Measurements from ENCODE around the gene ROBO1. TPM values are rescaled to one million over a fixed set of nuclear protein-coding genes. Genes with fewer than 3 reads are reported as not detected.

Gene ROBO1
- total RNA-seq, 1 donor: 69.8 TPM

DNA sequence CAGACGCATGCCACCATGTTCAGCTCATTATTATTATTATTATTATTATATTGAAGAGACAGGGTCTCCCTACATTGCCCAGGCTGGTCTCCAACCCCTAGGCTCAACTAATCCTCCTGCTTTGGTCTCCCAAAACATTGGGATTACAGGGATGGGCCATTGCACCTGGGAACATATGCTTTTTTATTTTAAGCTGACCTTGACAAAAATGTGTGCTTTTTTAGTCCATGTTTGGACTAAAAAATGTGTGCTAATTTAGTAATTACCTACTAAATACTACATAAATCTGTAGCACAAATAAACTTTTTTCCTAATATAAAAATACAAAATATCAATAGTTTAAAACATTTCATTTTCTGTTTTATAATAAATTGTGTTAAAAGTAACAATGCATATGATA is 693.2 kb downstream of the ROBO1 start:
- no peaks in the 10 kb centered on the region for H4K20me1 ChIP-seq (ENCODE audit: insufficient read depth, low read length)
- TF ChIP-seq, protein P1, sequence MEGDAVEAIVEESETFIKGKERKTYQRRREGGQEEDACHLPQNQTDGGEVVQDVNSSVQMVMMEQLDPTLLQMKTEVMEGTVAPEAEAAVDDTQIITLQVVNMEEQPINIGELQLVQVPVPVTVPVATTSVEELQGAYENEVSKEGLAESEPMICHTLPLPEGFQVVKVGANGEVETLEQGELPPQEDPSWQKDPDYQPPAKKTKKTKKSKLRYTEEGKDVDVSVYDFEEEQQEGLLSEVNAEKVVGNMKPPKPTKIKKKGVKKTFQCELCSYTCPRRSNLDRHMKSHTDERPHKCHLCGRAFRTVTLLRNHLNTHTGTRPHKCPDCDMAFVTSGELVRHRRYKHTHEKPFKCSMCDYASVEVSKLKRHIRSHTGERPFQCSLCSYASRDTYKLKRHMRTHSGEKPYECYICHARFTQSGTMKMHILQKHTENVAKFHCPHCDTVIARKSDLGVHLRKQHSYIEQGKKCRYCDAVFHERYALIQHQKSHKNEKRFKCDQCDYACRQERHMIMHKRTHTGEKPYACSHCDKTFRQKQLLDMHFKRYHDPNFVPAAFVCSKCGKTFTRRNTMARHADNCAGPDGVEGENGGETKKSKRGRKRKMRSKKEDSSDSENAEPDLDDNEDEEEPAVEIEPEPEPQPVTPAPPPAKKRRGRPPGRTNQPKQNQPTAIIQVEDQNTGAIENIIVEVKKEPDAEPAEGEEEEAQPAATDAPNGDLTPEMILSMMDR (IDR thresholded peaks at IDR 0.05; ENCODE audit: extremely low read depth, low read depth, low read length): no peak
- no peaks in the 10 kb centered on the region for H3K4me1 ChIP-seq (ENCODE audit: insufficient read depth, low read length)
- DNase-seq (ENCODE audit: insufficient read length, low spot score, missing footprints): no peak
- no peaks in the 10 kb centered on the region for H3K79me2 ChIP-seq (ENCODE audit: insufficient read depth, low read length)
- no peak overlapping the region for H3K4me2 ChIP-seq (ENCODE audit: insufficient read depth, low read length)
- H2AFZ ChIP-seq (ENCODE audit: low read length): no peak overlapping the region
- H3K27ac ChIP-seq (ENCODE audit: low read depth, low read length): no peak overlapping the region
- no peaks in the 10 kb centered on the region for H3K9me3 ChIP-seq (ENCODE audit: low read depth, low read length)
- H3K27me3 ChIP-seq (ENCODE audit: insufficient read depth, low read length): no peaks in the 10 kb centered on the region
- no peak overlapping the region for H3K4me3 ChIP-seq (ENCODE audit: insufficient read depth, low read length)
- no peaks in the 10 kb centered on the region for H3K36me3 ChIP-seq (ENCODE audit: insufficient read depth, low read length)

DNA sequence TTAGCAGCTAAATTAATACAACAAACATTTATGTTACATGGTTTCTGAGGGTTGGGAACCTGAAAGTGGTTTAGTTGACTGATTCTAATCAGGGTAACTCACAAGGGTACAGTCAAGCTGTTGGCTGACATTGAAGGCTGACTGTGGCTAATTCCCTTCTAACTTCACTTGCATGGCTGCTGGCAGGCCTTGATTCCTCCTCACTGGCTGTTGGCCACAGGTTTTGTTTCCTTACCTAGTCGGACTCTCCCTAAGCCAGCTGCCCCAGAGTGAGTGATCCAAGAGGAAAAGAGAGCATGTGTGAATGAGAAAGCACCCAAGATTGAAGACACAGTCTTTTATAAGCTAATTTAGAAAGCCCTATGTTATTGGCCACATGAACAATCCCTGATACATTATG is 700.1 kb downstream of the ROBO1 start:
- Histone ChIP-seq H3K36me3 (ENCODE audit: insufficient read depth, low read length) (no peaks in the 10 kb centered on the region), H3K27ac (ENCODE audit: low read depth, low read length) (no peak overlapping the region), H2AFZ (ENCODE audit: low read length) (no peak overlapping the region), H3K9me3 (ENCODE audit: low read depth, low read length) (no peaks in the 10 kb centered on the region), H3K79me2 (ENCODE audit: insufficient read depth, low read length) (no peaks in the 10 kb centered on the region), H3K4me1 (ENCODE audit: insufficient read depth, low read length) (no peaks in the 10 kb centered on the region), H3K4me2 (ENCODE audit: insufficient read depth, low read length) (no peak overlapping the region), H3K27me3 (ENCODE audit: insufficient read depth, low read length) (no peaks in the 10 kb centered on the region), H3K4me3 (ENCODE audit: insufficient read depth, low read length) (no peak overlapping the region), H4K20me1 (ENCODE audit: insufficient read depth, low read length) (no peaks in the 10 kb centered on the region)
- DNase-seq (ENCODE audit: insufficient read length, low spot score, missing footprints): no peak
- TF ChIP-seq, protein P1 (IDR thresholded peaks at IDR 0.05; ENCODE audit: extremely low read depth, low read depth, low read length): no peak

DNA sequence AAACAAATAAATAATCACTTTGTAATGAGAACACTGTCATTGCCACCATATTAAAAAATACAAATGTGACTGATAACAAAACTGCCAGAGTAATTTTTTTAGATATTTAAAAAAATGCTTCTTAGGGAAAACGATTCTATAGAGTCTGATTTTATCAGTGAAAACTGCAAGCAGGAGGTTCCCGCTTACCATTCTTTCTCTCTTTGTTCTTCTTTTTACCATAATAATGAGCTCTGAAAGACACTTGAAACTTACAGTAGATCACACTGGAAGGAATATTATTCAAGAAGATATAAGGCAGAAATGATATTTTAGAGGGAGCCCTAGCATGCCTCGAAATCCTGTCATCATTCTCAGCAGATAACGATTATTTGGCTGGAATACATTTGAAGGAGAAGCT is 701.3 kb downstream of the ROBO1 start:
- TF ChIP-seq, protein P1 (IDR thresholded peaks at IDR 0.05; ENCODE audit: extremely low read depth, low read depth, low read length): no peak
- Histone ChIP-seq H3K4me2 (ENCODE audit: insufficient read depth, low read length) (no peak overlapping the region), H3K9me3 (ENCODE audit: low read depth, low read length) (no peaks in the 10 kb centered on the region), H2AFZ (ENCODE audit: low read length) (no peak overlapping the region), H4K20me1 (ENCODE audit: insufficient read depth, low read length) (no peaks in the 10 kb centered on the region), H3K36me3 (ENCODE audit: insufficient read depth, low read length) (no peaks in the 10 kb centered on the region), H3K27ac (ENCODE audit: low read depth, low read length) (no peak overlapping the region), H3K79me2 (ENCODE audit: insufficient read depth, low read length) (no peaks in the 10 kb centered on the region), H3K27me3 (ENCODE audit: insufficient read depth, low read length) (no peaks in the 10 kb centered on the region), H3K4me3 (ENCODE audit: insufficient read depth, low read length) (no peak overlapping the region), H3K4me1 (ENCODE audit: insufficient read depth, low read length) (no peaks in the 10 kb centered on the region)
- DNase-seq (ENCODE audit: insufficient read length, low spot score, missing footprints): no peak

DNA sequence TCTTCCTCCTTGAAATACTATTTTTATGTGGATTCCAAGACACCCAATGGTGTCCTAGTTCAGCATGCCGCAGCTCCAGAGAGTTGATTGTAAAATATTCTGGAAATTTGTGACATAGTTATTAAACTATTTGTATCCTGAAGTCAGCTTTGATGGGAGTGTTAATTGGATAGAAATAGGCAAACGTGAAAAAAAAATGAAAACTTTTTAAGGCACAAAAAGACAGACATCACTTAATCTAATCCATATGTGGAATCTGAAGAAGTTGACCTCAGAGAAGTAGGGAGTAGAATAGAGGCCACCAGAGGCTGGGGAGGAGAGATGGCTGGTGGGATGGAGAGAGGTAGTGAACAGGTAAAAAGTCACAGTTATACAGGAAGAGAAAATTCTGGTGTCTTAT is 704.2 kb downstream of the ROBO1 start:
- no peak for DNase-seq (ENCODE audit: insufficient read length, low spot score, missing footprints)
- TF ChIP-seq, protein P1 (IDR thresholded peaks at IDR 0.05; ENCODE audit: extremely low read depth, low read depth, low read length): no peak
- H3K4me2 ChIP-seq (ENCODE audit: insufficient read depth, low read length): no peak overlapping the region

More for the DNA sequence above, 704.2 kb downstream of the ROBO1 start:
- Histone ChIP-seq H3K4me1 (ENCODE audit: insufficient read depth, low read length) (no peaks in the 10 kb centered on the region), H3K36me3 (ENCODE audit: insufficient read depth, low read length) (no peaks in the 10 kb centered on the region), H3K79me2 (ENCODE audit: insufficient read depth, low read length) (no peaks in the 10 kb centered on the region), H4K20me1 (ENCODE audit: insufficient read depth, low read length) (no peaks in the 10 kb centered on the region), H3K27me3 (ENCODE audit: insufficient read depth, low read length) (no peaks in the 10 kb centered on the region), H3K9me3 (ENCODE audit: low read depth, low read length) (no peaks in the 10 kb centered on the region), H3K27ac (ENCODE audit: low read depth, low read length) (no peak overlapping the region), H3K4me3 (ENCODE audit: insufficient read depth, low read length) (no peak overlapping the region), H2AFZ (ENCODE audit: low read length) (no peak overlapping the region)
